Gastrocnemius medialis (tissue), 4 donors: ENCODE data around the gene GAPVD1. TPM values are rescaled to one million over a fixed set of nuclear protein-coding genes. Genes with fewer than 3 reads are reported as not detected.

ENCODE experiments used
- ATAC-seq, 2 donors: fragments of 150-250 bp; one replicate each; pipeline ENCODE4 v1.9.1; 2016
- DNase-seq, 2 donors: peaks; one replicate each; pipeline ENCODE4 v3.0.0-alpha.2; 2019
- H3K27ac ChIP-seq, 4 donors: fragments of 200-600 bp; sonication (generic); 1 replicate in 1 of 4; 2 replicates in 3 of 4; pipeline ENCODE4 v1.5.1; 2016 to 2018; ENCODE audit warnings: mild to moderate bottlenecking in 2 of 4, moderate library complexity in 1 of 4
- H3K27me3 ChIP-seq, 3 donors: fragments of 200-600 bp; sonication (generic) in 2 of 3; 1 replicate in 1 of 3; 2 replicates in 2 of 3; pipeline versions ENCODE4 v1.5.1 to v1.6.0; 2016 to 2019; ENCODE audit warnings: mild to moderate bottlenecking in 1 of 3, moderate library complexity in 1 of 3
- H3K36me3 ChIP-seq, 2 donors: fragments of 200-600 bp; sonication (generic) in 1 of 2; one replicate each; pipeline ENCODE4 v1.5.1; 2017 to 2018
- H3K4me1 ChIP-seq, 2 donors: fragments of 200-600 bp; sonication (generic) in 1 of 2; one replicate each; pipeline ENCODE4 v1.5.1; 2016 to 2017; ENCODE audit warnings: mild to moderate bottlenecking in 2 of 2
- H3K4me3 ChIP-seq, 4 donors: fragments of 200-600 bp; sonication (generic) in 3 of 4; 1 replicate in 1 of 4; 2 replicates in 3 of 4; pipeline ENCODE4 v1.5.1; 2016 to 2019; ENCODE audit warnings: mild to moderate bottlenecking in 2 of 4
- H3K9me3 ChIP-seq, 3 donors: fragments of 200-600 bp; sonication (generic) in 2 of 3; 1 replicate in 1 of 3; 2 replicates in 2 of 3; pipeline ENCODE4 v1.5.1; 2016 to 2019
- POLR2A ChIP-seq, 2 donors: fragments of 450-650 bp; IDR thresholded peaks; one replicate each; pipeline ENCODE4 v1.6.1; 2017; ENCODE audit warnings: antibody characterized with exemption in 2 of 2, mild to moderate bottlenecking in 2 of 2, moderate library complexity in 2 of 2
- in situ Hi-C, 4 donors: fragments of 200-750 bp; cut with MboI; loops; one replicate each; pipeline versions ENCODE4 v1.15.0 to v1.8.0; 2017; ENCODE audit warnings: low sequenced_read_pairs in 4 of 4
- intact Hi-C: fragments of 100-400 bp; cut with DNase I; formaldehyde crosslinking; loops from one replicate; pipeline ENCODE4 v1.15.1; 2023; ENCODE audit warnings: low total_unique reads
- total RNA-seq, 4 donors: library from RNA; depleted of rRNA; stranded (reverse); fragments of >200 nt; gene quantifications; one replicate each; pipeline versions ENCODE4 v1.1.0 to v1.2.3, GENCODE V29; 2016
- TF ChIP-seq, protein P1 (sequence below), 5 experiments: fragments of 450-650 bp in 3 of 5; fragments of 200-600 bp in 2 of 5; sonication (generic) in 2 of 5; IDR thresholded peaks in 4 of 5; conservative IDR thresholded peaks in 1 of 5; 1 replicate in 4 of 5; 2 replicates in 1 of 5; pipeline ENCODE4 v1.5.1; 2016 to 2019; ENCODE audit warnings: antibody characterized with exemption in 5 of 5, mild to moderate bottlenecking in 3 of 5, moderate library complexity in 3 of 5

Gene GAPVD1
- total RNA-seq, 4 donors from 2014 or later: 46.9 to 66.8 (median 53.6) TPM

DNA sequence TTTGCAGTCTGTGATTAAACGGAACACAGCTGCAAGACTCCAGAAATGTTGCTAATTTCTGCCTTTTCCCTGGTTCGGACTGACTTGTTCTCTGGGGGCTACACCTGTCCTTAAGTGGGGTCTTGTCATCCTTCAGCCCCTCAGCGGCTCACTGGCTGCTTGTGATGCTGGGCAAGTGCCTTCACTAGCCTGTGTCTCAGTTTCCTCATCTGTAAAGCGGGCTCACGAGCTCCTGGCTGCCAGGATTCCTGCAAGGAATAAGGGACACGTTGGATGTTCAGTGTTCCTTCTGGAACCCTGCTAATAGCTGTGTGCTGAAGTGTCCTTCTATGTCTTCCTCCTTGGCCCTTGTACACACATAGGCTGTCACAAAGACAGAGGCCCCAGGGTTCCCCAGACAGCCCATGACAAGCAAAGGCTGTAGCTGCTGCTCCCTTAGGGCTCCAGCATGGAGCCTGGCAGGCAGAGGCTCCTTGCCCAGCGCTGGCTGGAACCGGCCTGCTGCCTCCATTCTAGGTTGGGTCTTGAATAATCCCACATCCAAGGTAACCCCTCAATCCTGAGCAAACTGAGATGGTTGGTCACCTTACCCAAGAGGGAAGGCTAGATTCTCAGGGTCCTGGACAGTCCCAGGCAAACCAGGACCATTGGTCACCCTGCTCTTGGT lies 116.1 kb downstream of the GAPVD1 start:
- no peaks in the 10 kb centered on the region for H3K36me3 ChIP-seq
- in situ Hi-C loops (loop anchor here in 1 of 4 donors (10.0 to 25.0 kb wide), 2 partner anchors 123 to 615 kb away; partner anchors contain the start of gene NR6A1), intact Hi-C loops (no loop called here)
- ATAC-seq: no peak
- no peak for TF ChIP-seq POLR2A (IDR thresholded peaks at IDR 0.05)
- TF ChIP-seq, protein P1, sequence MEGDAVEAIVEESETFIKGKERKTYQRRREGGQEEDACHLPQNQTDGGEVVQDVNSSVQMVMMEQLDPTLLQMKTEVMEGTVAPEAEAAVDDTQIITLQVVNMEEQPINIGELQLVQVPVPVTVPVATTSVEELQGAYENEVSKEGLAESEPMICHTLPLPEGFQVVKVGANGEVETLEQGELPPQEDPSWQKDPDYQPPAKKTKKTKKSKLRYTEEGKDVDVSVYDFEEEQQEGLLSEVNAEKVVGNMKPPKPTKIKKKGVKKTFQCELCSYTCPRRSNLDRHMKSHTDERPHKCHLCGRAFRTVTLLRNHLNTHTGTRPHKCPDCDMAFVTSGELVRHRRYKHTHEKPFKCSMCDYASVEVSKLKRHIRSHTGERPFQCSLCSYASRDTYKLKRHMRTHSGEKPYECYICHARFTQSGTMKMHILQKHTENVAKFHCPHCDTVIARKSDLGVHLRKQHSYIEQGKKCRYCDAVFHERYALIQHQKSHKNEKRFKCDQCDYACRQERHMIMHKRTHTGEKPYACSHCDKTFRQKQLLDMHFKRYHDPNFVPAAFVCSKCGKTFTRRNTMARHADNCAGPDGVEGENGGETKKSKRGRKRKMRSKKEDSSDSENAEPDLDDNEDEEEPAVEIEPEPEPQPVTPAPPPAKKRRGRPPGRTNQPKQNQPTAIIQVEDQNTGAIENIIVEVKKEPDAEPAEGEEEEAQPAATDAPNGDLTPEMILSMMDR (IDR thresholded peaks at IDR 0.05 in 4 of 5, conservative IDR thresholded peaks at IDR 0.05 in 1 of 5): no peak
- DNase-seq: no peak
- no peaks in the 10 kb centered on the region for H3K27me3 ChIP-seq
- H3K9me3 ChIP-seq: no peaks in the 10 kb centered on the region
- peaks cover 0 to 5% of the 10 kb centered on the region in 2 donors for H3K4me1 ChIP-seq
- H3K27ac ChIP-seq: no peak overlapping the region
- no peak overlapping the region for H3K4me3 ChIP-seq

DNA sequence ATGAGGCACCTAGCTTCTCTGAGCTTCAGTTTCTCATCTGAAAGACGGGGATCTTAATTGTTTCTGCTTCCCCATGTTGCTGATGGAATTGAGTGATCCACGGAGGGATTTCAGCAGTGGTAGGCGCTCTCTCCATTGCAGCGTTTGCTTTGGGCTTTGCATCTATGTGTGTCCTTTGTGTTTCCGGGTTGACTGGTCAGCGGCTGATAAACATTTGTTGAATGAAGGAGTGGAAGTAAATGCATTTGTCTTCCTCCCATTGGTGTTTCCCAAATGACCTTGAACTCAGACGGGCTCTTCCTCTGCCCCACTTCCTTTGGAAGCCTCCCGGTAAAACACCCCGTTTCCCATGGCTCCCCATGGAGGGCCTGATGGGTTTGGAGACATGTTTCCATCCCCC lies 117.2 kb downstream of the GAPVD1 start:
- Histone ChIP-seq H3K36me3 (no peaks in the 10 kb centered on the region), H3K27me3 (no peaks in the 10 kb centered on the region), H3K4me1 (peaks cover 0 to 5% of the 10 kb centered on the region in 2 donors), H3K27ac (no peak overlapping the region), H3K9me3 (no peaks in the 10 kb centered on the region), H3K4me3 (no peak overlapping the region)
- TF ChIP-seq POLR2A (IDR thresholded peaks at IDR 0.05): no peak
- TF ChIP-seq, protein P1 (IDR thresholded peaks at IDR 0.05 in 4 of 5, conservative IDR thresholded peaks at IDR 0.05 in 1 of 5): no peak
- no peak for ATAC-seq
- DNase-seq: no peak
- intact Hi-C loops (no loop called here), in situ Hi-C loops (loop anchor here in 1 of 4 donors (10.0 to 25.0 kb wide), 2 partner anchors 124 to 616 kb away; partner anchors contain the start of gene NR6A1)

DNA sequence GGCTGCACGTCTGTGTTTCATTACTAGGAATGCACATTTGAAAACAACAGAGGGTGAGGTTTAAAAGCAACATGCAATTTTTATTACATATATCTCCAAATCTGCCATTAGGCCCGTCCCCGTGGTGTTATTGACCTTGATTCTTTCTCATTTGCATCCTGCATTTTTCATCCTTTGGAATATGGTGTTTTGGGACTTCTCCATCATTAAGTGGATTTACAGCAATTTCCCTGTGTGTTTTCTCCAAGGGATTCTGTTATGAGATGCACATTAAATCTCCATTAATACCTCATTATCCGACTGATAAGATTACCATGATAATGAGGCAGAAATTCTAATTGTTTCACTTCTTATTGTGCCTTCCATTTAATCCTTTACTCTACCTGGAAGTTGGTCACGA lies 117.6 kb downstream of the GAPVD1 start:
- H3K9me3 ChIP-seq: no peaks in the 10 kb centered on the region
- intact Hi-C loops (no loop called here), in situ Hi-C loops (loop anchor here in 1 of 4 donors (10.0 to 25.0 kb wide), 2 partner anchors 124 to 617 kb away; partner anchors contain the start of gene NR6A1)
- peaks cover 0 to 5% of the 10 kb centered on the region in 2 donors for H3K4me1 ChIP-seq
- no peak for DNase-seq
- TF ChIP-seq POLR2A (IDR thresholded peaks at IDR 0.05): no peak
- TF ChIP-seq, protein P1 (IDR thresholded peaks at IDR 0.05 in 4 of 5, conservative IDR thresholded peaks at IDR 0.05 in 1 of 5): no peak
- no peaks in the 10 kb centered on the region for H3K36me3 ChIP-seq
- no peak overlapping the region for H3K27ac ChIP-seq
- ATAC-seq: no peak
- no peak overlapping the region for H3K4me3 ChIP-seq
- no peaks in the 10 kb centered on the region for H3K27me3 ChIP-seq

DNA sequence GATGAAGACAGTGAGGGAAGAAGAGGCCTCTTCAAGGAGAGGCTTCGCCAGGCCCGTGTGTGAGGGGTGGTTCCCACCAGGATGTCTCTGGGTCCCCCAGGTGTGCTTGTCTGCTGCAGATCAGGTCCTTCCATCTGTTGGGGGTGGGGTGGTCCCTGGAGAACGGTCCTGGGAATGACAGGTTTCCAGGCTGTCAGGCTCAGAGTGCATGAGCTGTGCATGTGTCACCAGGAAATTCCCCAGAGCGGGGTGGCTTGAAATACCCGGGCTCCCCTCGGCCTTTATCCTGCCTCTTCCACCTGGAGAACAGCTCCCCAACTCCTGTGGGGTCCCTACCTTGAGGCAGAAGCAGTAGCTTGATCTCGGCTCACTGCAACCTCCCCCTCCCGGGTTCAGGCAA lies 118.8 kb downstream of the GAPVD1 start:
- intact Hi-C loops (no loop called here), in situ Hi-C loops (loop anchor here in 1 of 4 donors (25.0 kb wide), 1 partner anchor 618 kb away; the partner anchor contains the start of gene NR6A1)
- H3K9me3 ChIP-seq: no peaks in the 10 kb centered on the region
- H3K4me3 ChIP-seq: no peak overlapping the region
- no peaks in the 10 kb centered on the region for H3K4me1 ChIP-seq
- no peak for ATAC-seq
- H3K27me3 ChIP-seq: no peaks in the 10 kb centered on the region
- H3K36me3 ChIP-seq: no peaks in the 10 kb centered on the region
- no peak for DNase-seq
- TF ChIP-seq, protein P1 (IDR thresholded peaks at IDR 0.05 in 4 of 5, conservative IDR thresholded peaks at IDR 0.05 in 1 of 5): no peak
- TF ChIP-seq POLR2A (IDR thresholded peaks at IDR 0.05): no peak
- H3K27ac ChIP-seq: no peak overlapping the region
